Activated gamma-delta T cell treated with anti-CD3 and anti-CD28 coated beads, Interleukin-2, amount 50 U/mL, for 16 hours (primary cell): ENCODE measurements around the gene SERPINB4.

ENCODE experiments used
- DNase-seq: peaks from one replicate; pipeline ENCODE4 v3.0.0-alpha.2; 2020; ENCODE audit warnings: low read depth

SERPINB4 gene

DNA sequence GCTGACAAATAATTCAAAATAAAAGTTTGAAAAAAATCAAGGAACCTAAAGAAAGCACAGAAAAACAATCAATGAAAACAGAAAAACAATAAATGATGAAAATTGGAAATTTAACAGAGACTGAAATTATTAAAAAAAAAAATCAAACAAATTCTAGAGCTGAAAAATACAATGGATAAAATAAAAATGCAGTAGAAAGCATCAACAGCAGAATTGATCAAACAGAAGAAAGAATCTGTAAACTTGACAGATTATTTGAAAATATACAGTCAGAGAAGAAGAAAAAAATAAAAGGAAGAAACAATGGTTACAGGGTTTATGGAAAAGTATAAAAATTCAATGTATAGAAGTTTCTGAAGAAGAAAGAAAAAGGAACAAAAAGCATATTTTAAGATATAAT is 16.2 kb downstream of the SERPINB4 start:
- DNase-seq, result no peak

GRCh38 chr18:63626431-63626830 is 17.6 kb downstream of the SERPINB4 start:
- no peak for DNase-seq

GRCh38 chr18:63624863-63625262 is 19.2 kb downstream of the SERPINB4 start:
- DNase-seq, result no peak

GRCh38 chr18:63619661-63620060 is 24.4 kb downstream of the SERPINB4 start:
- no peak for DNase-seq

DNA sequence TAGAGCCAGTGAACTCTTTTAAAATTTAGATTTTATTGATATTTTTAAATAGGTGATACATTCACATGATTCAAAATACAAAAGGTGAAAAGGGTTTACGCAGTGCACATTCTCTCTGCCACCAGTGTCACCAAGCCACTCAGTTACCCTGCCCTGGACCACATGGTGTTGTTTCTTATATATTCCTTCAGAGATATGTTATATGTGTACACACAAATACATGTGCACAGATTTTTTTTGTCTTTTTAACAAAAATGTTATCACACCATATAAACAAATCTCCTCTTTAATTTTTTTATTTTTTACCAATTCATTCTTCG is 26.2 kb downstream of the SERPINB4 start:
- DNase-seq, result no peak

DNA sequence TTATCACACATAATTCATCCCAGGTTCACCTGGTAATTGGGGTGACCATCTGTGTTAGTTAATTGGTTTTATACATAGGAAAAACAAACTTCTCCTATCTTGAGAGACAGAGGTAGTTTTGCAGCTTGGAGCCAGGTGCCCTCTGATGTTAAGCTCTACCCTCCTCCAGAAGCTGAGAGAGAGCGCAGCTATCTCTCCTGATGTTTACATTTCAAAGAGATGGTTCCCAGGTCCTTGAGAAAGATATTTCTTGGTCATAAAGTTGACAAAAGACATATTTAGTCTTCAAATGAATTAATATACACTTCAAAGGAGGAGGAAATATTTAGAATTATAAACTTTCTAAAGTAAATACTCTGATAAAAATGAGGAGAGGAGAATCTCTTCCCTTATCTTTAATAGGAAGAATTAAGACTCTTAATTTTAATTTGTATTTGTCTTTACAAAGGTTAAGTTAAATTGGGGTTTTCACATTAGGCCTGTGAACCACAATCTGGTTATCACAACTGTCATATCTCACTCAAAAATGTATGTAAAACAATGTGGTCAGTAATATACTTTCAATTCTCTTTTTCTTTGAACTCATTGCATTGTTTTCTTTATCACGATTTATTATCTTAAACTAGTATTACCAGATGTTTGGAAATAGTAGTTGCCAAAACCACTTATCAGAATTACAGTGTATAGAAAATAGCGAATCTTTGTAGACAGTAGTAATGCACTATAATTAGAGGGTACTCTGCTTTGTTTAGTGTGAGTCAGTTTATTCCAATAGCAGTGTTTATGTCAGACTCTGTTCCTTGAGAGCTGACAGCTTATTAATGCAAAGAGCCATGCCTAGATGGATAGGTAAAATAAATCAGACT is 26.8 kb downstream of the SERPINB4 start:
- DNase-seq, result no peak

DNA sequence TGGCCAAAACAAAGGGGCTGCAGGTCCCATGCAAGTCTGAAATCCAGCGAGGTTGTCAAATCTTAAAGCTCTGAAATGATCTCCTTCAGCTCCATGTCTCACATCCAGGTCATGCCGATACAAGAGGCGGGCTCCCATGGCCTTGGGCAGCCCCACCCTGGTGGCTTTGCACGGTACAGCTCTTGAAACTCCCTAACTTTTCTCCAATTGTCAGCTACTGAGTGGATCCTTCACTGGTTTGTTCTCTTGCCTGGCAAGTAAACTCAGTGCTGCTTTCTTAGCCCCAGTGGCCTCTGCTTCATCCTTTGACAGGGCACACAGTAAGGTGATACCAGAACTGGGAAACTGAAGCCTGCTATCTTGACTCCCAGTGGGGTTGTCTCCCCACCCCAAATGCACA is 30.6 kb downstream of the SERPINB4 start:
- DNase-seq, result no peak

DNA sequence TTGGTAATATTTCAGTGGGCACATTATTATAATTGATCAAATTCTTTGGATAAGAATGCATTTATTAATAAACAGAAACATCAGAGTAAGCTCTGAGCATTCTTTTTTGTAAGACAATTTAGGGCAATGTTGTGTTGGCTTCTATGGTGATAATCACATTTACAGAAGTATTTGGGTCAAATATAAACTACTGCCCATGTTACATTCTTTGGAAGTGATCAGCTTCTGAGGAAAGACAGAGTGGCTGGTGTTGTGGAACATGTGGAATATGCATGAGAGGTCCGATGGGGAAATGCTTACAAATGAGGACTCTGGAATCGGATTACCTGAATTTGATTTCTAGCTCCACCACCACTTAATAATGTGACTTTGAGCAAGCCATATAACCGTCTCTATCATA is 37.5 kb downstream of the SERPINB4 start:
- DNase-seq, result no peak

DNA sequence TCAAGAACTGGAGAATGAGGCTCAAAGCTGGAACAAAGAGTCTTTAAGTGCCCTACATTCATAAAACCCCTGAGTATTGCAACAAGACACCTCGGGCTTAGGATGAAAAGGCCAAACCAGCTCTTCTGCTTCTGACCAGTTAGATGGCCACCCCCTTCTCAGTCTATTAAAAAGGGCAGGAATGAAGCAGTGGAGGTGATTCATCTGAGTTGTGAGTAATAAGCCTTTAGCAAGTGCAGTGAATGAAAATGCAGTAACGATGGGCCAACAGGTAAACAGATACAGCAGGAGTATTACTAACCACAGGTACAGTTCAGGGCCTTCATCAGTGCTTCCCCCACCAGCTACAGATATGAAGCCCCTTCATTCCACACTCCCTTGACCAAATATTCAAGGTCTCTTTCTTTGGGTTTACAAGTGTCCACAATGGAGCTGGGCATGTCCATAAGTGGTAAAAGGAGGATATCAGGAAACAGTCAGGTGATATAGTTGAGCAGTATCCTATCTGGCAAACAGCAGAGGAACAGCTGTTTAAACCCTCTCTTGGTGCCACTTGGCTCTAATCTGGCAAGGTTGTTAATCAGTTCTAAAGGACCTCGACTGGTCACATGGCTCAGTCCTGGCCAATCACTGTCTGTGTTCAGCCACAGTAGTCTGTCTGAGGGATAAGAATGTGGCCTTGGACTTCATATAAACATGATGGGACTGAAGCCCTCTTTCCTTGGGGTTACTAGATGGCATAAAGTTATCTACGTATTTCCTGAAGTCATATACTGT is 39.1 kb downstream of the SERPINB4 start:
- DNase-seq, result no peak

GRCh38 chr18:63603772-63604171 is 40.3 kb downstream of the SERPINB4 start:
- no peak for DNase-seq

DNA sequence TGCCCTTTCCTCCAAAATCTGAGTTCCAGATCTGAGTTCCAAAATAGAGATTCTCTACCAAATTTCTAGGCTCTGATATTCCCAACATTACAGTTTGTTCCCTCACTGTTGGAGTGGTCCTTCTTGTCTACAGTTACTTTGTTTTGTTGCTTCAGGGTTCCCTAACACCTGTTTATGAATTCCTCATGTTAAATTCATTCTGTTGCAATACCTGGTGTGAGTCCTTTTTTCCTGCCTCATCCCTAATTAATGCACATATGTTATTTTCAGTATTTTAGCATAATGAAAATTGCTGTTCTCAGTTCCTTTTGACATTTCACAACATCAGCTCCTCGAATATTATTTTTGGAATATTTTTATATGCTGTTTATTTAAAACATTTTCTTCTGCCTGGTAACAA is 40.7 kb downstream of the SERPINB4 start:
- no peak for DNase-seq

DNA sequence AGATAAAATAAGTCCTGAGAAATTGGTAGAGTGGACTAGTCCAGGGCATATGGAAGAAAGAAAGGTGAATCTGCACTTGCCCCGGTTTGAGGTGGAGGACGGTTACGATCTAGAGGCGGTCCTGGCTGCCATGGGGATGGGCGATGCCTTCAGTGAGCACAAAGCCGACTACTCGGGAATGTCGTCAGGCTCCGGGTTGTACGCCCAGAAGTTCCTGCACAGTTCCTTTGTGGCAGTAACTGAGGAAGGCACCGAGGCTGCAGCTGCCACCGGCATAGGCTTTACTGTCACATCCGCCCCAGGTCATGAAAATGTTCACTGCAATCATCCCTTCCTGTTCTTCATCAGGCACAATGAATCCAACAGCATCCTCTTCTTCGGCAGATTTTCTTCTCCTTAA is 47.1 kb downstream of the SERPINB4 start:
- no peak for DNase-seq

GRCh38 chr18:63592471-63592870 is 51.6 kb downstream of the SERPINB4 start:
- DNase-seq, result no peak

GRCh38 chr18:63591725-63592124 is 52.3 kb downstream of the SERPINB4 start:
- DNase-seq, result no peak

- DNase-seq, result no peak
These were observed 52.9 kb downstream of the SERPINB4 start for GRCh38 chr18:63590966-63591695.

DNA sequence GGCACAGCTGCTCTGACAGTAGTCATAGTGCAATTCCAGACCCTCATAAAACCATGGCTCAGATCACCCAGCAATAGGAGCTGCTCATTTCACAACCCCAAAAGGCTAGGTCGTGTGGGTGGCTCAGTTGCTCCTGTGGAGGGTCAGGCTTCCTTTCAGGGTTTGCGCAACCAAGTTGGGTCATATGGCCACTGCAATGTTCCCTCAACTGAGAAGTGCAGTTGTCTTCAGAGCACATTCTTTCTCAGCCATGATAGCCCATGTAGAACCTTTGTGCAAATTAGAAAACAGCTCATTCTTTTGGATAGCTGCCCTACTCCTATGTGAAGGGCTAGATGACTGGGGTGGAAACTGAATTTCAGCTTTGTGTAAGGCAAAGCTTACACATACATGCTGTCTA is 53.7 kb downstream of the SERPINB4 start:
- DNase-seq, result no peak

GRCh38 chr18:63588909-63589308 is 55.1 kb downstream of the SERPINB4 start:
- no peak for DNase-seq
